Neuron (in vitro differentiated cells): ENCODE measurements around the gene DNAJC12.
"Not testable (repeated sequence)": the region's sequence is repeated elsewhere in the genome, so short reads cannot be mapped to it uniquely, and the experiment has no call there.

Experiments
- H2AFZ ChIP-seq: one replicate; pipeline ENCODE4 v1.6.1; 2013; ENCODE audit warnings: low read depth, mild to moderate bottlenecking, inconsistent platforms, low read length, moderate library complexity
- H3K27me3 ChIP-seq: one replicate; pipeline ENCODE4 v1.6.1; 2013; ENCODE audit warnings: low read length; ENCODE audit not compliant: insufficient read depth
- H3K36me3 ChIP-seq: one replicate; pipeline ENCODE4 v1.6.1; 2013; ENCODE audit warnings: low read length; ENCODE audit not compliant: insufficient read depth
- H3K4me1 ChIP-seq: one replicate; pipeline ENCODE4 v1.6.1; 2013; ENCODE audit warnings: low read length; ENCODE audit not compliant: insufficient read depth
- H3K4me3 ChIP-seq: 2 replicates; pipeline ENCODE4 v1.5.1; 2013; ENCODE audit warnings: mild to moderate bottlenecking, low read length, moderate library complexity
- H3K9me3 ChIP-seq: one replicate; pipeline ENCODE4 v1.6.1; 2013; ENCODE audit warnings: low read length

Gene DNAJC12

DNA sequence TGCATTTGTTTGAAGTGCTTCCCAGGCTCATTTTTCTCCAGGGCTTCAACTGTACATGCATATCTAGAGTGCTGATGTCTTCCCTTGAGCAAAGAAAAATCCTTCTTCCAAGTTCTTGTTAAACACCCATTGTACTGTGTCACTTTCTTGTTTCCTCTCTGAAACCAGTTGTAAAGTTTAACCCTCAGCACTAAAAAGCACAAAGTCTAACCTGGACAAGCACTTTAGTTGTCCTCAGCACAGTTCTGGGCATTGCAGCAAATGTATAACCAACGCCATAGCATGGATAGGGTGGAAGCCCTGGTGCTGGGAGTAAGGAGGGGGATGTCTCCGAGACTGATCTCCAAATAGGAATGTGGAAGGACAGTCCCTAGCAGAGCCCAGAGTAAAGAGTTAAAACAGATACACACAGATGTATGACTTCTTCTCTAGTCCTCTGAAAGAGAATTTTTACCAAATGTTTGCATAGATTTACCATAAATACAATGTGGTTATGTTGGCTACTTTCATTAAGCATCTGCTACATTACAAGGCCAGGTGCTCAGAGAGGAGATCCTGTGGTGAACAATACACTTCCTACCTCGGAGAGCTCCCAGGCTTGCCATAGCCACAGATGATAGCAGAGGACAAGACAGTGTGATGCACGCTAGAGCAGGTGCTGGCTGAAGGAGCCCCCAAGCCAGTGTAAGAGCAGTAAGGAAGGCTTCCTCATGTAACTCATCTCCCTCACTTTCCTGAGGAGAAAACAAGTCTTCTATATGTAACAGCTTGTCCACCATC is 57.0 kb downstream of the DNAJC12 start:
- H3K4me1 ChIP-seq = no peaks in the 10 kb centered on the region
- no peaks in the 10 kb centered on the region for H3K27me3 ChIP-seq
- no peaks in the 10 kb centered on the region for H3K9me3 ChIP-seq
- H2AFZ ChIP-seq = no peak overlapping the region
- no peak overlapping the region for H3K4me3 ChIP-seq
- H3K36me3 ChIP-seq = no peaks in the 10 kb centered on the region

DNA sequence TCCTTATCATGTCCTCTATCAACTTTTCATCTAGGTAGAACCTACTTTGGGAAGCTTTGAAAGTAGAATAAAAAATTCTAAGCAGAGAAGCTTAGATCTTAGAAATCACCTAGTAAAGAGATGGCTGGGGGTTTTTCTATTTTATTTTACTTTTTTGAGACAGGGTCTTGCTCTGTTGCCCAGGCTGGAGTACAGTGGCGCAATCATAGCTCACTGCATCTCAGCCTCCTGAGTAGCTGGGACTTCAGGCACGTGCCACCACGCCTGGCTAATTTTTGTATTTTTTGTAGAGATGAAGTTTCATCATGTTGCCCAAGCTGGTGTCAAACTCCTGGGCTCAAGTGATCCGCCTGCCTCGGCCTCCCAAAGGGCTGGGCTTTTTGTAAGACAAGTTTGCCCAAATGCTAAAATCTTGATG is 57.8 kb downstream of the DNAJC12 start:
- H2AFZ ChIP-seq, H3K36me3 ChIP-seq, H3K27me3 ChIP-seq, H3K4me1 ChIP-seq, H3K9me3 ChIP-seq, H3K4me3 ChIP-seq: not testable (repeated sequence)

DNA sequence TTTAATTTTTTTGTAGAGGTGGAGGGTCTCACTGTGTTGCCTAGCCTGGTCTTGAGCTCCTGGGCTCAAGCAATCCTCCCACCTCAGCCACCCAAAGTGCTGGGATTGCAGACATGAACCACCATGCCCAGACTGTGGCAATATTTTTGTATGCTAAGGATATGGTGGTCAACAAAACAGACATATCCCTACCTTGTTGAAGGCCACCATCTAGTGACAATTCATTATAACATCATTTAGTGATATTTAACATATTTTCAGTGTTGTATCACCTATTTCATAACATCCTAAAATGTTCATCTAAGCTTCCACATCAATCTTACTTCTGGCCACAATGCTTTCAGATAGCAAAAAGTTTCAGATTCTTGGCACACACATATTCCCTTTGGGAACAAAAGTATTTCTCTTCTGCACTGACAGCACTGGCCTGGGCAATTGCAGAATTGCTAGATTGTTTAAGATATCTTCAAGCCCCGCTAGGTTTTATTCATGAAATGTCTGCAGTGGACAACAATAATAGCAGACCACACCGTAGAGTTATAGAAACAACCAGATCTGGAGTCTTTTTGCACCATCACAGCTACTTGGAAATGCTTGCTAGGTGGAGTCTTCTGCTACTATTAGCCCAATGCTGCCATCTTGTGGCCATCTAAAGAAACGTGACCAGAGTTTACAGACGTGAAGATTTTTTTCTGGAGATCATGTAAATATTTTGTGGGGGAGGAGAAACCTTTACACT is 58.4 kb downstream of the DNAJC12 start:
- Histone ChIP-seq H3K27me3 (no peaks in the 10 kb centered on the region), H3K4me1 (no peaks in the 10 kb centered on the region), H2AFZ (no peak overlapping the region), H3K4me3 (no peak overlapping the region), H3K9me3 (no peaks in the 10 kb centered on the region), H3K36me3 (no peaks in the 10 kb centered on the region)

DNA sequence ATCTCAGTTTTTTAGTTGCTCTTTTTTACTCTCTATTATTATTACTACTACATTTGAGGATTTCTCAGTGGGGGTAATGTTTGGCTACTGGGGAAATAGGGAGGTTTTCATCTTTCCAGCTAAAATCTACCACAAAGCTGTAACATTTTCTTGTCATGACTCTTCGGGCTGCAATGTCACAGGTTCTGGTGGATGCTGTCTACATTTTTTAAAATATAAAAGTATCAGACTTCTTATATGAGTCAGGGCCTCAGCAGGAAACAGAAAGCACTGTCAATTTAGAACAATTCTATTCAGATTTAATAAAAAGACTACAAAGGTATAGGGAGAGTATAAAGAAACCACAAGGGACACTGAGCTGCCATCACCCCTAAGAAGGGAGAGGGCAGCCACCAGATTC is 61.6 kb downstream of the DNAJC12 start:
- H3K9me3 ChIP-seq = no peaks in the 10 kb centered on the region
- no peaks in the 10 kb centered on the region for H3K4me1 ChIP-seq
- no peak overlapping the region for H2AFZ ChIP-seq
- H3K27me3 ChIP-seq = no peaks in the 10 kb centered on the region
- H3K36me3 ChIP-seq = no peaks in the 10 kb centered on the region
- no peak overlapping the region for H3K4me3 ChIP-seq

DNA sequence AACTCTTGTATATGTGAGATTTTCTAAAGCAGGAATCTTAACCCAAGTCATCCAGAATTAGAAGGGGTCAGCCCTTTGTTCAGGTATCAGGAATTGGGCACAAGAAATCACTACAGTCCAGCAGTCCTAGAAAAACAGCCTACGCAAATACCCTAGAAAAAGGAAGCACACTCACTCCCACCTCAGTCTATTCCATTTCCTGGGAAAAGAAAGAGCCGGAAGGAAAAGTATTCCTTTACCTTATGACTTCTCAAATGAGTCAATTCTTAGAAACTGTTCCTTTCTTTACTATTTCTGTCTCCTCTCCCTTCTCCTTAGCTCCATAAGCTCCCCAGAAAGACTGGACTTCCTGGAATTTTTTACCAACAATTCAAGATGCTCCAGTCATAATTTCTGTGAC is 62.7 kb downstream of the DNAJC12 start:
- H3K9me3 ChIP-seq = no peaks in the 10 kb centered on the region
- no peaks in the 10 kb centered on the region for H3K27me3 ChIP-seq
- H3K4me3 ChIP-seq = no peak overlapping the region
- H3K36me3 ChIP-seq = no peaks in the 10 kb centered on the region
- H2AFZ ChIP-seq = no peak overlapping the region
- H3K4me1 ChIP-seq = no peaks in the 10 kb centered on the region

DNA sequence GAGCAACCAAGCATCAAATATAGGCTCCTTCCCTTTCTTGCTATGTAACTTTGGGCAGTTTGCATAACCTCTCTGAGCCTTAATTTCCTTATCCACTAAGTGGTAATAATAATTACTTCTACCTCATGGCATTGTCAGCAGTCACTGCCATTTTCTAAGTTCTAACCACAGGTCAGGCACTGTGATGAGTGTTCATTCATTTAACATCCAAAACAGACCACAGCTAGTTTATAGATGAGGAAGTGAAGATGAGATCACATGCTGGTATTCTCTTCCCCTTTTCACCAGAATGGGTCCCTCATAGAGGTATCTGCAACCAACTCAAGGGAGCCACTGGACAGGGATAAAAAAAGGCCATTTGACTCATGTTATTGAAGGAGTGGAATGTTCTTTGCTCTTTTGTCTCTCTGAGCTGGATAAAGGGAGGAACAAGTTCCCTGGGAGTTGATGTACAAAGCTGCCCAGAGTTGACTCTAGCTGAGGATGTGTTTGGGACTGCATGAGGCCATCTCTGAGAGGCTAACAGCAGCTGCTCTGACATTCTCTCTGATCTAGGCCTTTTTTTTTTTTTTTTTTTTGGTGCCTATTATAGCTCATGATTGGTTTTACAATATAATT is 65.0 kb downstream of the DNAJC12 start:
- Histone ChIP-seq H3K4me3 (no peak overlapping the region), H3K4me1 (no peaks in the 10 kb centered on the region), H3K27me3 (no peaks in the 10 kb centered on the region), H3K9me3 (no peaks in the 10 kb centered on the region), H3K36me3 (no peaks in the 10 kb centered on the region), H2AFZ (no peak overlapping the region)

DNA sequence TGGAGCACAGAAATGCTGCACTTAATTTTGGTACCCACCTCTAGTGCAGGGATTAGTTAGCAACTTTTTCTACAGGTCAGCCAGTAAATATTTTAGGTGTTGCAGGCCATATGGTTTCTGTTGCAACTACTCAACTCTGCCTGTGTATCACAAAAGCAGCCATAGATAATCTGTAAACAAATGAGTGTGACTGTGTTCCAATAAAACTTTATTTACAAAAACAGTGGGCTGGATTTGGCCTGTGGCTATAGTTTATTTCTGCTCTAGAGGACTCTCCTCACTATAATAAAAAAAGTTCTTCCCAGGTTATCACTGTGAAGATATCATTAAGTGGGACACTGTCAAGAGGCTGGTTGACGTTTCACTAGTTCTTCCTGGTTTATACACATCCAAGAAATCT is 65.8 kb downstream of the DNAJC12 start:
- Histone ChIP-seq H2AFZ (no peak overlapping the region), H3K4me1 (no peaks in the 10 kb centered on the region), H3K9me3 (no peaks in the 10 kb centered on the region)

DNA sequence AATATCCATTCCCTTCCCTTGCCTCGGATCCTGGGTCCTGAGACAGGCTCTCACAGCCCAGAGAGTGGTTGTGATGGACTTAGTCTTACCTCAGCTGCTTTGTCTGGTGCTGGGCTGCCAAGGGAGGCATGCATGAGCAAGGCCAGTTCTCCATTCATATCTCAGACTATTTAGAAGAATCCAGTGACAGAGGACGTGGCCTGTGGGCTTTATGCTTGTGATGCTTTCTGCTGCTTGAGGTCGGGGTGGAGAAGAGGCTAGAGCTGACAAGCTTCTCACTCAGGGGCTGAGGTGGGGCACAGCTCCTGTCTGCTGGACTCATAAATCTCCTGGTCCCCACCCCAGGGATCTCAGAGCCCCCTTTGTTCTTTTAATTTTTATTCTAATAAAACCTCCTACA is 66.8 kb downstream of the DNAJC12 start:
- Histone ChIP-seq H2AFZ (no peak overlapping the region), H3K4me3 (no peak overlapping the region), H3K4me1 (no peaks in the 10 kb centered on the region), H3K9me3 (no peaks in the 10 kb centered on the region), H3K36me3 (no peaks in the 10 kb centered on the region), H3K27me3 (no peaks in the 10 kb centered on the region)

More for the DNA sequence above, 65.8 kb downstream of the DNAJC12 start:
- Histone ChIP-seq H3K4me3 (no peak overlapping the region), H3K27me3 (no peaks in the 10 kb centered on the region), H3K36me3 (no peaks in the 10 kb centered on the region)

DNA sequence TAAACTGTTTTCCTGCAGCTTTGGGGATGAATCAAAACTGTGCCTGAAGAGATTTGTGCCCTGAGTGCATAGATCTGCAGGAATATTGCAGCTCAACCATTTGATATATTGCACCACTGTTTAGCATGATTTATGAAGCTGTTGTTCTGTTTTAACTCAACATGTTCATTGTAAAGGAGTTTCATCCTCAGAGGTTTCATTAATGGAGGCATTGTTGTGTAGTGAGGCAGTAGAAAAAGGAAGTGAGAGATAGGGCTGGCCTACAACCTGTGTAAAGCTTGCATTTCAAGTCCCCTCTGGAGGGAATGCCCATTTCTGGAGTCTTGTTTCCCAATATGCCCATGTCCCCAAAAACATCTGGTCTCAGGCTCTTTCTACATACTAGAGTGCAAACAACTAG is 67.5 kb downstream of the DNAJC12 start:
- Histone ChIP-seq H3K36me3 (no peaks in the 10 kb centered on the region), H2AFZ (no peak overlapping the region), H3K4me1 (no peaks in the 10 kb centered on the region), H3K4me3 (no peak overlapping the region), H3K9me3 (no peaks in the 10 kb centered on the region), H3K27me3 (no peaks in the 10 kb centered on the region)

DNA sequence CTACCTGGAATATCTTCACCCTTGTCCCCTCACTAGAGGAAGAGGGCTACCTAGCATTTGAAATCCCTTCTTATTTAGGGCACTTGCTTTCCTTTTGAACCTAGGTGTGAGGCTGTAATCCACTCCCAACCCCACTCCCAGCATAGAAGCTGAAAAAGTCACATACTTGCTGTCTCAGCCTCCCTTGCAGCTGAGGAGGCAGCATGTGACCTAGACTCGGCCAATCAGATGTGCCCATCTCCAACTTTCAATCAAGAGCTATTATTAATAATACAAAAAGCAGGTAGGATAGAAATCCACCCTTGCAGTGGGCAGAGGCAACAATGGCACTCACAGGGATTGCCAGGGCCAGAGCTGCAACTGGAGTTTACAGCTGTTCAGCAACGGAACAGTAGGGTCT is 70.7 kb downstream of the DNAJC12 start:
- Histone ChIP-seq H3K4me3 (no peak overlapping the region), H2AFZ (no peak overlapping the region), H3K9me3 (no peaks in the 10 kb centered on the region), H3K27me3 (no peaks in the 10 kb centered on the region), H3K36me3 (no peaks in the 10 kb centered on the region), H3K4me1 (no peaks in the 10 kb centered on the region)

DNA sequence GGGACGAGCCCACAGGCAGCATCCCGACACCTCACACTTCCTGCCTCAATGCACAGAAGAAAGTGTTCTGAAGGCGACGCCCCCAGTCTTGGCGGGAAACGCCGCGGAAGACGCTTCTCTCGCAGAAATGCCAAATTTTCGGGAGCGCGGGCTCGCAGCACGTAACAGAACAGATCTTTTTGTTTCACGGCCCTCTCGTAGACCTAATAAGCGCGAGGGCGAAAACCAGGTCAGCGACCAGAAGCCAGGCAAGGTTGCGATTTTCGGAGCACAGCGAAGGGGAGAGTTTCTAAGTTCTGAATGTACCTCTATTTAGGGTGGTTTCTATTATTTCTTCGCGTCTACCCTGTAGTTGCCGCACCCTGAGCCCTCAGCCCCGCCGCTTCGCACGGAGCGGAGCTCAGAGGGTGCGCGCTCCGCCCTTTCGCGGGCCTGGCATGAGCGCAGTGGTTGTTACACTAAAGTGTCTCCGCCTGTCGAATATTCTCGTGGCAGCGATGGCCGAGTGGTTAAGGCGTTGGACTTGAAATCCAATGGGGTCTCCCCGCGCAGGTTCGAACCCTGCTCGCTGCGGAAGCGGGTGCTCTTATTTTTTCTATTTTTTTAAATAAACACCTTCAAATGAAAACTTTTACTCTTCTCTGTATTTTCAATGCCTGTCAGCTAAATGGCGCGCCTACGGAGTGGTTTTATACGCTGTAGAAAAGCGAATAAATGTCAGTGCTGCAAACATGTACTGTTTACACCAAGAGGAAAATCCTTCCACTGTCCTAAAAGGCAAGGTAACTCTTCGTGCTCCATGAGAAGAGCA is 73.8 kb downstream of the DNAJC12 start:
- no peaks in the 10 kb centered on the region for H3K9me3 ChIP-seq
- peak overlapping the region; percentile 84 for H3K4me3 ChIP-seq

DNA sequence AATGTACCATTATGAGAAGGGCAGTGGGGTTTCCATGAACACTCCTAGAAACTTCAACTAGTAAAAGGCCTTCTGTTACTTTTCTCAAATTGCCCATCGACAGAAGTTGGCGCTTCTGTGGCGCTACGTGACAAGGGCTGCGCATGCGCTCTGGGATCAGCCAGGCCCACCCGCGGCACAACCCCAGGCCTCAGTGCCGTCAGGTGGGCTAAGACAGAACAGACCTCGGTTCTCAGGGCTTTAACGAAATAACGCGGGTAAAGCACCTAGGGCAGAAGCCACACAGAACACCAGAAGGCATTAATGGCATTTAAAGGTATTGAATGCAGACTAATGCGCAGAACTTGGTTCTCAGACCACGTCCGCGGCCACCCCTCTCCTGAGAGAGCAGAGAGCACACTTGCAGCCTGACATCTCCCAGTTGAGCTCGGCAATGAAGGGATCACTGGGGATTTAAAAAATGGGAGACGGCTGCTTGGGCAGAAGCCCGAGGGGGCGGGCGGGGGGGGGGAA is 74.4 kb downstream of the DNAJC12 start:
- no peaks in the 10 kb centered on the region for H3K4me1 ChIP-seq
- H3K36me3 ChIP-seq = no peaks in the 10 kb centered on the region
- peak overlapping the region; percentile 55 for H2AFZ ChIP-seq
- H3K27me3 ChIP-seq = no peaks in the 10 kb centered on the region
- H3K4me3 ChIP-seq = peak overlapping the region; percentile 84
- H3K9me3 ChIP-seq = no peaks in the 10 kb centered on the region

More for the DNA sequence above, 73.8 kb downstream of the DNAJC12 start:
- Histone ChIP-seq H2AFZ (peak overlapping the region; percentile 91), H3K36me3 (no peaks in the 10 kb centered on the region), H3K4me1 (no peaks in the 10 kb centered on the region), H3K27me3 (no peaks in the 10 kb centered on the region)
